A172 (cell line): ENCODE measurements around the gene LPAR5. TPM values are rescaled to one million over a fixed set of nuclear protein-coding genes. Genes with fewer than 3 reads are reported as not detected.
A peak's percentile ranks its signal among the peaks of the same experiment; 100 is the strongest.
"Not testable (repeated sequence)": the region's sequence is repeated elsewhere in the genome, so short reads cannot be mapped to it uniquely, and the experiment has no call there.

Source experiments
- DNase-seq: peaks from one replicate; pipeline ENCODE4 v3.0.0-alpha.2; 2015; ENCODE audit warnings: low spot score
- total RNA-seq: library from RNA; depleted of rRNA; stranded (reverse); fragments of >200 nt; shearing (Covaris generic); gene quantifications from 2 replicates; pipeline ENCODE4 v1.2.3, GENCODE V29; 2014

Gene LPAR5
- total RNA-seq, 1 experiment from 2014 or later, result 2.5 TPM

DNA sequence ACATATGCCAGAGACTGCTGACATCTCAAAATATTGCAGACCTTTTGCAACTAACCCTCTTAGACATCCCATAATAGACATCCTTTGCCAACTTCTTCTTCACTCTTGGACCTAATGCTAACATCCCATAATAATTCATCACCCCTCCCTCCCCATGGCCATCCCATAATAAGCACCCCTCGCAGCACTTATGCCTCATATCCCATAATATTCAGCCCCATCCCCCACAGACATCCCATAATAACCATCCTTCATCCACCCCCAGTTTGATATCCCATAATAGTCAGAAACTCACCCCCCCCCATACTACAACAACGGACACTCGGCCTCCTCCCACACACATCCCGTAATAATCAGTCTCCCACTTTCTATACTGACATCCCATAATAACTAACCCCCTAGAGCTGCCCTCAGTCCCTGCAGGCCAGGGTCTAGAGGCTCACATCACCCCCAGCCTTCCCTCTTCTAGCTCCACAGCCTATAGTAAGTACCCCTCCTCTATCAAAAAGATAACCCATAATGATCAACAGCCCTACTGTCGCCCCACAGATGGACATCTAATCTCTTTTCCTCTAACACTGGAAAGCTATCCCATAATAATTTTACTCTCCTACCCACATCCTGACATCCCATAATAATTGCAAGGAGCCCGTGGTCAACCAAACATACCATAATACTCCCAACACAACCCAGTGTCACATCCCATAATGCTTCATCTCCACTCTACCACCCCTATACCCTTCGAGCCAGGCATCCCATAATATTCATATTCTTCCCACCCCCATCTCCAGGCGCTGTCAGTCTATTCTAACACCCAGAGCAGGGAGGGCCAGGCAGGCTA is 27.8 kb downstream of the LPAR5 start:
- peak; percentile 71 for DNase-seq

- no peak for DNase-seq
Measured at GRCh38 chr12:6606331-6607131, 29.2 kb downstream of the LPAR5 start.

DNA sequence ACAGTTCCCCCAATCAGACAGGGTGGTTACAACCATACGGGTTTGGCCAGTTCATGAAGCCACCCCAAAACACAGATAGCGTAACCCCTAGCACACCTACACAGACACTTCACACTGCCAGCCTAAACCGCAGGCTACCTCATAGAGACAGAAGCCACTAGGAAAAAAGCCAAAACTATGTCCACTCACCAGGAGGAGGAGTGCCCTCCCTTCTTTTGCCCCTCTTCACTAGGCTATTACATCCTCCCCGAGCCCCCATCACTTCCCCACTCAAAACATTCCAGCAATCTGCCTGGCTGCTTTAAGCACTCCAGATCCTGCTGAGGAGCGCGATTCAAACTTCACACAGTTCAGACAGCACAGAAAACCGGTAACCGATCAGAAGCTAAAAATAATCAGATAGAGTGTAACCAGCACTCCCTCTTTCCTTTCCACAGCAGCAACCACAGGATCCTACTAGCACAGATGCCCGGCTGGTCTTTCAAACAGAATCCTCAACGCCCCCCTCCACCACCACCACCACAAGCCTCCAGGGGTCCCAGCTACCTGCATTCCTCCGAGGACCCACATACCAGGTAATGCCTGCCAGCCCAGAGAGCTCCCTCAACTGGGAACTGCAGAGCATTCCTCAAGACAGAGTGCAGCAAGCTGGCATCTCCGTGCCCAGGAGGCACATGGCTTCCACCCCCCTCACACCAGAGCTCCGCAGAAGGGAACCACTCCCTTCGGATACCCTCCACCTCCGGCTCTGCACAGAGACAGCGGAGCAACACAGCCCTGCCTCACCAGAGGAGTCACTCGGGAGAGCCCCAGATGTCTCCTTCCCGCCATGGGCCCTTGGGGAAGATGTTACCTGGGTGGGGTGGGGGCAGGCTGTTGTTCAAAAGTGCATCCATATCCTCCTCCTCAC is 30.1 kb downstream of the LPAR5 start:
- DNase-seq, result peak; percentile 28

- no peak for DNase-seq
Measured at GRCh38 chr12:6604259-6605029, 31.3 kb downstream of the LPAR5 start.

DNA sequence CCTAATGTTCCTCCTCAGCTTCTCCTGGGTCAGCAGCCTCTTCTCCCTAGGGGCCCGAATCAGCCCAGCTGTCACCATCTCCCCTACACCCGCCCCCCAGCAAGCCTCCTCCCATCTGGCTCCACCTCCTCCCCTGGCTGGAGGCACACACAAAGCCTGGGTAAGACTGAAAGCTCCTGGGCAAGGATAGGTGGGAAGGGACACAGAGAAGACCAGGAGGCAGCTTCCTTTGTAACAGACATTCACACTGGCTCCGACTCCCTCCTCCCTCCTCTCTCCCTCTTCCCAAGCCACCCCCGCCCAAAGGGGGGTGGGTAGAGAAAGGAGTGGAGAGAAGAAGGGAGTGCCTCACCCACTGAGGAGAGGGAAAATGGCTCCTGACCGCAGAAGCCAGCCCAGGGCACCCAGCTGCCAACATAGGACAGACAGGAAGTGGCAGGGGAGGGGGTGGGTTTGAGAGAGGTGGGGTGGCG is 32.6 kb downstream of the LPAR5 start:
- peak; percentile 63 for DNase-seq

- DNase-seq, result no peak
Measured at GRCh38 chr12:6602526-6602925, 33.2 kb downstream of the LPAR5 start.

GRCh38 chr12:6595673-6596072 is 40.1 kb downstream of the LPAR5 start:
- not testable (repeated sequence) for DNase-seq

GRCh38 chr12:6592087-6592486 is 43.7 kb downstream of the LPAR5 start:
- no peak for DNase-seq

DNA sequence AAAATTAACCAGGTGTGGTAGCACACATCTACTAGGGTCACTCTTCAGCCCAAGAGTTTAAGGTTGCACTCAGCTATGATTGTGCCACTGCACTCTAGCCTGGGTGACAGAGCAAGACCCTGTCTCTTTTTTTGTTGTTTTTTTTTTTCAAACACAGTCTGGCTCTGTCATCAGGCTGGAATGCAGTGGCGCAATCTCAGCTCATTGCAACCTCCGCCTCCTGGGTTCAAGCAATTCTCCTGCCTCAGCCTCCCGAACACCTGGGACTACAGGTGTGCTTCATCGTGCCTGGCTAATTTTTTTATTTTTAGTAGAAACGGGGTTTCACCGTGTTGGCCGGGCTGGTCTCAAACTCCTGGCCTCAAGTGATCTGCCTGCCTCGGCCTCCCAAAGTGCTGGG is 49.2 kb downstream of the LPAR5 start:
- not testable (repeated sequence) for DNase-seq

- no peak for DNase-seq
Measured at GRCh38 chr12:6584293-6584692, 51.5 kb downstream of the LPAR5 start.

GRCh38 chr12:6582959-6583358 is 52.8 kb downstream of the LPAR5 start:
- DNase-seq, result no peak

- DNase-seq, result no peak
Measured at GRCh38 chr12:6582196-6582595, 53.6 kb downstream of the LPAR5 start.

DNA sequence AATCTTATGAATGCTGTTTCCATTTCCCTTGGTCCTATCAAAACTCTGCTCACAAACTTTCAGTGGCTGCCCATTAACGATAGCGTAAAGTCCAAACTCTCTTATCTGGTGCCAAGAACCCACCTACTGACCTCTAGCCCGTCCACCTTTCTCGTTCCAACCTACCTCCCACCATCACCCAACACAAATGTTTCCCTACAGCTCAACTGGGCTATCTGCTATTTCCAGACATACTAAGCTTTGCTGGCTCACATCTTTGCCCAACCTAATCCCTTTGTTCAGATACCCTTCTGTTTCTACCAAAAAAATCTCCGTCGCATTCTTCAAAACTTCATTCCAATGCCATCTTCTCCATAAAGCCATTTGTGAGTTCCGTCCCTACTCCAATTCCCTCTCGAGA is 60.1 kb downstream of the LPAR5 start:
- DNase-seq, result no peak

GRCh38 chr12:6574576-6575295 is 61.0 kb downstream of the LPAR5 start:
- no peak for DNase-seq

- DNase-seq, result no peak
Measured at GRCh38 chr12:6573001-6573400, 62.8 kb downstream of the LPAR5 start.

DNA sequence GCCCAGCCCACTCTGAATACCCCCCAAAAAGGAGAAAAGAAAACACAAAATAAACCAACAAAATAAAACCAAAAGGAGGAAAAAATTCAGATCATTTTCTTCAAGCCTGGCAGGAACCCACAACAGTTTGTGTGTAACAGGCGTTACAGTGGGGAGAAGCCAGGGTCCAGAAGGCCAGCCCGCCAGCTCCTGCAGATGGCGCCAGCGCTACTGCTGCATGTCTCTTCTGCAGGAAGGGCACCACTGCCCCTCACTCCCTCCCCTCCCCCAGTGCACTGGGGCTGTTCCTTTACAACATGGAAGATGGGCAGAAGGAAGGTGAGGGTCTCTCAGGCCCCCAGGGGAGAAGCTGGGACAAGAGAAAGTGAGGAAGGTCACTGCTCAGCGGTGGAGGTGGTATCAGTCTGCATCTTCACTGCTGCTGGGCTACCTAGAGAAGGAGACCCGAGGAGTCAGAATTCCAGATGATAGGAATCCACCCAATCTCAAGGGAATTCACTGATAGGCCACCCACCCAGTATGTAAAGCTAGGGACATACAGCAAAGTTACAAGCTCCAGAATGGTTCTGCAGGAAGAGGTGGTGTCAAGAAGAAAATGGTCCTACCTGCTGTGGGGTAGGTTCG is 65.4 kb downstream of the LPAR5 start:
- DNase-seq, result peak; percentile 28

DNA sequence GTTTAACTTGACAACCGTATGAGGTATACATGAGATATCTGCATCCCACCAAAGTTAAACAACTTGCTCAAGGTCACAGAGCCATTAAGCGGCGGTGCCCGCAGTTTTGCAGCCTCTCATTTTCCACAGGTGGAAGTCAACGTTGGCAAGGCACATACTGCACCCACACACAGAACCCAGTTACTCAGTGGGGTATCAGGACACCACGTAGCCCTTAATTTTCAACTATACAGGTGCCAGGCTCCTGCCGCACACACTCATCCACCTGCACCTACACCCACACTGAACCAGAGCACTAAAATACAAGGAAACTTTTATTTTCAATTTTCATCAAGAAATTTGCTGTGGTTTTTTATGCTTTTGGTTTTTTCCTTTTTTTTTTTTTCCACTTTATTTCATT is 66.0 kb downstream of the LPAR5 start:
- no peak for DNase-seq

DNA sequence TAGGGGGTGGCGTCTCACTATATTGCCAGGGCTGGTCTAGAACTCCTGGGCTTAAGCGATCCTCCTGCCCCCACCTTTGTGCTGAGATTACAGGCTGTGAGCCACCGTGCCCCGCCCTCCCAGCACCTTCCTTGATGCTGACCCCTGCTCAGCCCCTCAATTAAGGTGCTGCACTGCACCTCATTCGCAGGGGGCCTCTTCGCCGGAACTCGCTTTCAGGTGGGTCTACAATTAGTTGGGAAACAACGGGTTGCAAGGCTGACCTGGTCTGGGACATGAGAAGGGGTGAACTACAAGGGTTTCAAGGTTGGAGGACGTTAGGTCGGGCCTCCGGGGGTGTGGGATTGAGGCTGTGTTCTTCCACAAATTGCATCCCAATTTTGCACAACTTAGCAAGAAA is 66.4 kb downstream of the LPAR5 start:
- DNase-seq, result no peak
